K562 (cell line): ENCODE data around the gene PHF1. TPM values are rescaled to one million over a fixed set of nuclear protein-coding genes. Genes with fewer than 3 reads are reported as not detected.

ENCODE experiments used
- CTCFL ChIP-seq: IDR thresholded peaks from 2 replicates; pipeline ENCODE4 v1.6.1; 2011; ENCODE audit warnings: borderline replicate concordance, low read depth, mild to moderate bottlenecking, moderate library complexity, low read length; ENCODE audit not compliant: insufficient read depth, poor library complexity, severe bottlenecking
- CXXC5 ChIP-seq: fragments of 250-450 bp; sonication (Bioruptor Pico); IDR thresholded peaks from 2 replicates; pipeline ENCODE4 v1.8.0; 2022; ENCODE audit warnings: inconsistent platforms, mild to moderate bottlenecking, moderate library complexity
- GATA2 ChIP-seq: sonication (generic); formaldehyde crosslinking; IDR thresholded peaks from 2 replicates; pipeline ENCODE4 v1.4.0; 2020; ENCODE audit warnings: mild to moderate bottlenecking, missing genetic modification reagents
- GATAD2A ChIP-seq: fragments of 450-650 bp; IDR thresholded peaks from 2 replicates; pipeline ENCODE4 v1.6.1; 2017
- MBD1 ChIP-seq: fragments of 250-450 bp; sonication (Bioruptor Pico); IDR thresholded peaks from 2 replicates; pipeline ENCODE4 v1.8.0; 2022; ENCODE audit warnings: inconsistent platforms
- PKNOX1 ChIP-seq: fragments of 450-650 bp; IDR thresholded peaks from 2 replicates; pipeline ENCODE4 v1.6.1; 2016
- SMAD1 ChIP-seq: fragments of 150-350 bp; IDR thresholded peaks from 2 replicates; pipeline ENCODE4 v1.6.1; 2014; ENCODE audit warnings: low read length, low read depth; ENCODE audit not compliant: partially characterized antibody
- THRAP3 ChIP-seq: fragments of 450-650 bp; IDR thresholded peaks from 2 replicates; pipeline ENCODE4 v1.6.1; 2016; ENCODE audit warnings: mild to moderate bottlenecking, inconsistent platforms, borderline replicate concordance
- U2AF1 ChIP-seq: fragments of 200-400 bp; formaldehyde crosslinking; optimal IDR thresholded peaks from 2 replicates; pipeline ENCODE3; 2017; ENCODE audit warnings: mild to moderate bottlenecking, low read depth, low read length, moderate library complexity
- ZFP1 ChIP-seq: fragments of 450-650 bp; formaldehyde crosslinking; IDR thresholded peaks from 2 replicates; pipeline ENCODE4 v1.4.0; 2020; ENCODE audit warnings: mild to moderate bottlenecking, mixed read lengths
- ZKSCAN8 ChIP-seq: fragments of 200-800 bp; sonication (Bioruptor generic); IDR thresholded peaks from 2 replicates; pipeline ENCODE4 v1.6.1; 2016; ENCODE audit warnings: missing genetic modification characterization, missing compliant biosample characterization
- ZNF197 ChIP-seq: fragments of 200-800 bp; sonication (Bioruptor generic); IDR thresholded peaks from 2 replicates; pipeline ENCODE4 v1.6.1; 2016; ENCODE audit warnings: low read depth, missing genetic modification characterization, missing compliant biosample characterization
- polyA plus RNA-seq, 8 experiments: library from polyadenylated mRNA; depleted of rRNA in 4 of 8; stranded (reverse) in 5 of 8; unstranded in 3 of 8; fragments of >200 nt; fragmentation: Nextera tagmentation in 2 of 8; fragmentation: Illumina TruSeq in 1 of 8; extraction: Ambion mirVana in 2 of 8; extraction: Trizol in 1 of 8; gene quantifications; 2 replicates each; pipeline versions ENCODE4 v1.2.1 to v1.2.3, GENCODE V29; 2011 to 2014; ENCODE audit warnings: inconsistent platforms in 1 of 8, missing spikeins in 1 of 8
- total RNA-seq, 7 experiments: library from RNA; depleted of rRNA in 6 of 7; stranded (reverse); fragments of >200 nt in 6 of 7; fragmentation: Illumina TruSeq in 2 of 7; extraction: Trizol in 2 of 7; gene quantifications; 2 replicates each; pipeline versions ENCODE4 v1.2.1 to v1.2.3, GENCODE V29; 2011 to 2021; ENCODE audit warnings: low replicate concordance in 1 of 7
- TF ChIP-seq, protein P1 (sequence below), 2 experiments: fragments of 450-650 bp; IDR thresholded peaks; 2 replicates each; pipeline ENCODE4 v1.6.1; 2016

Gene PHF1
- total and polyA plus RNA-seq, 9 of the 15 experiments (the other 6 are each of a cell fraction or from before 2014, with no cell fraction given): 3.7 to 64.2 (median 33.7) TPM

GRCh38 chr6:33384581-33385020, 26.2 kb upstream of the PHF1 start (continued):
- TF ChIP-seq U2AF1 (no peak), MBD1 (CRISPR knock-in tag) (no peak), ZKSCAN8 (CRISPR knock-in tag) (no peak), CXXC5 (CRISPR knock-in tag) (peak; percentile 52), THRAP3 (no peak), GATA2 (CRISPR knock-in tag) (peak; percentile 75), CTCFL (peak; percentile 60), ZNF197 (CRISPR knock-in tag) (no peak), ZFP1 (CRISPR knock-in tag) (no peak), SMAD1 (no peak), GATAD2A (0 out of 2 replicates have a peak, but pooled peaks have one; percentile 31), PKNOX1 (peak; percentile 65)
- TF ChIP-seq, protein P1, sequence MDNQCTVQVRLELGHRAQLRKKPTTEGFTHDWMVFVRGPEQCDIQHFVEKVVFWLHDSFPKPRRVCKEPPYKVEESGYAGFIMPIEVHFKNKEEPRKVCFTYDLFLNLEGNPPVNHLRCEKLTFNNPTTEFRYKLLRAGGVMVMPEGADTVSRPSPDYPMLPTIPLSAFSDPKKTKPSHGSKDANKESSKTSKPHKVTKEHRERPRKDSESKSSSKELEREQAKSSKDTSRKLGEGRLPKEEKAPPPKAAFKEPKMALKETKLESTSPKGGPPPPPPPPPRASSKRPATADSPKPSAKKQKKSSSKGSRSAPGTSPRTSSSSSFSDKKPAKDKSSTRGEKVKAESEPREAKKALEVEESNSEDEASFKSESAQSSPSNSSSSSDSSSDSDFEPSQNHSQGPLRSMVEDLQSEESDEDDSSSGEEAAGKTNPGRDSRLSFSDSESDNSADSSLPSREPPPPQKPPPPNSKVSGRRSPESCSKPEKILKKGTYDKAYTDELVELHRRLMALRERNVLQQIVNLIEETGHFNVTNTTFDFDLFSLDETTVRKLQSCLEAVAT (IDR thresholded peaks at IDR 0.05): no peak
